HepG2 (cell line): ENCODE results near the gene RUNDC1. TPM values are rescaled to one million over a fixed set of nuclear protein-coding genes. Genes with fewer than 3 reads are reported as not detected.
A peak's percentile ranks its signal among the peaks of the same experiment; 100 is the strongest.

Experiments
- ASH2L ChIP-seq: fragments of 300-600, 200-600 bp; sonication (generic); IDR thresholded peaks from 2 replicates; pipeline ENCODE4 v1.7.0; 2017; ENCODE audit warnings: low read depth, mild to moderate bottlenecking, moderate library complexity, mixed read lengths, low read length; ENCODE audit not compliant: insufficient read length
- BRF2 ChIP-seq: sonication (generic); formaldehyde crosslinking; IDR thresholded peaks from 2 replicates; pipeline ENCODE4 v1.8.1; 2022; ENCODE audit warnings: mild to moderate bottlenecking, missing genetic modification reagents
- CBX2 ChIP-seq, 2 experiments: fragments of 200-600 bp in 1 of 2; sonication (generic); formaldehyde crosslinking in 1 of 2; IDR thresholded peaks; 2 replicates each; pipeline versions ENCODE4 v1.7.0 to v1.8.1; 2018 to 2022; ENCODE audit warnings: low read depth in 2 of 2, low read length in 1 of 2, mild to moderate bottlenecking in 1 of 2, missing genetic modification reagents in 1 of 2
- ZXDC ChIP-seq: sonication (generic); formaldehyde crosslinking; IDR thresholded peaks from 2 replicates; pipeline ENCODE4 v1.5.0; 2020; ENCODE audit warnings: mild to moderate bottlenecking, missing genetic modification reagents
- polyA plus RNA-seq, 8 experiments: library from polyadenylated mRNA; depleted of rRNA in 3 of 8; stranded (reverse) in 7 of 8; unstranded in 1 of 8; fragments of >200 nt; fragmentation: Illumina TruSeq in 4 of 8; extraction: Trizol in 4 of 8; gene quantifications; 2 replicates each; pipeline versions ENCODE4 v1.2.1 to v1.2.3, GENCODE V29; 2011 to 2016; ENCODE audit warnings: low read depth in 4 of 8, missing spikeins in 1 of 8, mixed read lengths in 1 of 8; ENCODE audit not compliant: insufficient read depth in 1 of 8
- total RNA-seq, 5 experiments: library from RNA; depleted of rRNA; stranded (reverse); fragments of >200 nt; fragmentation: Illumina TruSeq; extraction: Trizol; gene quantifications; 2 replicates each; pipeline ENCODE4 v1.2.3, GENCODE V29; 2016; ENCODE audit warnings: low read depth in 1 of 5
- TF ChIP-seq, protein P1 (sequence below): sonication (generic); formaldehyde crosslinking; IDR thresholded peaks from 2 replicates; pipeline ENCODE4 v1.5.1; 2020; ENCODE audit warnings: mild to moderate bottlenecking, missing genetic modification reagents, moderate library complexity
- TF ChIP-seq, protein P2 (sequence below), 2 experiments: fragments of 450-650 bp in 1 of 2; sonication (generic) in 1 of 2; formaldehyde crosslinking in 1 of 2; IDR thresholded peaks; 2 replicates each; pipeline versions ENCODE4 v1.6.1 to v1.8.0; 2016 to 2022; ENCODE audit warnings: antibody characterized with exemption in 1 of 2, mild to moderate bottlenecking in 1 of 2, missing genetic modification reagents in 1 of 2

The RUNDC1 gene
- total and polyA plus RNA-seq, 2 of the 13 experiments (the other 11 are each of a cell fraction or from before 2014, with no cell fraction given): 10.3 to 11.4 TPM

- TF ChIP-seq, protein P1, sequence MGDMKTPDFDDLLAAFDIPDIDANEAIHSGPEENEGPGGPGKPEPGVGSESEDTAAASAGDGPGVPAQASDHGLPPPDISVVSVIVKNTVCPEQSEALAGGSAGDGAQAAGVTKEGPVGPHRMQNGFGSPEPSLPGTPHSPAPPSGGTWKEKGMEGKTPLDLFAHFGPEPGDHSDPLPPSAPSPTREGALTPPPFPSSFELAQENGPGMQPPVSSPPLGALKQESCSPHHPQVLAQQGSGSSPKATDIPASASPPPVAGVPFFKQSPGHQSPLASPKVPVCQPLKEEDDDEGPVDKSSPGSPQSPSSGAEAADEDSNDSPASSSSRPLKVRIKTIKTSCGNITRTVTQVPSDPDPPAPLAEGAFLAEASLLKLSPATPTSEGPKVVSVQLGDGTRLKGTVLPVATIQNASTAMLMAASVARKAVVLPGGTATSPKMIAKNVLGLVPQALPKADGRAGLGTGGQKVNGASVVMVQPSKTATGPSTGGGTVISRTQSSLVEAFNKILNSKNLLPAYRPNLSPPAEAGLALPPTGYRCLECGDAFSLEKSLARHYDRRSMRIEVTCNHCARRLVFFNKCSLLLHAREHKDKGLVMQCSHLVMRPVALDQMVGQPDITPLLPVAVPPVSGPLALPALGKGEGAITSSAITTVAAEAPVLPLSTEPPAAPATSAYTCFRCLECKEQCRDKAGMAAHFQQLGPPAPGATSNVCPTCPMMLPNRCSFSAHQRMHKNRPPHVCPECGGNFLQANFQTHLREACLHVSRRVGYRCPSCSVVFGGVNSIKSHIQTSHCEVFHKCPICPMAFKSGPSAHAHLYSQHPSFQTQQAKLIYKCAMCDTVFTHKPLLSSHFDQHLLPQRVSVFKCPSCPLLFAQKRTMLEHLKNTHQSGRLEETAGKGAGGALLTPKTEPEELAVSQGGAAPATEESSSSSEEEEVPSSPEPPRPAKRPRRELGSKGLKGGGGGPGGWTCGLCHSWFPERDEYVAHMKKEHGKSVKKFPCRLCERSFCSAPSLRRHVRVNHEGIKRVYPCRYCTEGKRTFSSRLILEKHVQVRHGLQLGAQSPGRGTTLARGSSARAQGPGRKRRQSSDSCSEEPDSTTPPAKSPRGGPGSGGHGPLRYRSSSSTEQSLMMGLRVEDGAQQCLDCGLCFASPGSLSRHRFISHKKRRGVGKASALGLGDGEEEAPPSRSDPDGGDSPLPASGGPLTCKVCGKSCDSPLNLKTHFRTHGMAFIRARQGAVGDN (CRISPR knock-in tag): peak; percentile 86
- TF ChIP-seq ZXDC (CRISPR knock-in tag): no peak
- TF ChIP-seq CBX2 (IDR thresholded peaks at IDR 0.05; ENCODE audit: low read depth, low read length): no peak
- TF ChIP-seq CBX2 (CRISPR knock-in tag; IDR thresholded peaks at IDR 0.05; ENCODE audit: low read depth): no peak
- no peak for TF ChIP-seq BRF2
- TF ChIP-seq, protein P2, sequence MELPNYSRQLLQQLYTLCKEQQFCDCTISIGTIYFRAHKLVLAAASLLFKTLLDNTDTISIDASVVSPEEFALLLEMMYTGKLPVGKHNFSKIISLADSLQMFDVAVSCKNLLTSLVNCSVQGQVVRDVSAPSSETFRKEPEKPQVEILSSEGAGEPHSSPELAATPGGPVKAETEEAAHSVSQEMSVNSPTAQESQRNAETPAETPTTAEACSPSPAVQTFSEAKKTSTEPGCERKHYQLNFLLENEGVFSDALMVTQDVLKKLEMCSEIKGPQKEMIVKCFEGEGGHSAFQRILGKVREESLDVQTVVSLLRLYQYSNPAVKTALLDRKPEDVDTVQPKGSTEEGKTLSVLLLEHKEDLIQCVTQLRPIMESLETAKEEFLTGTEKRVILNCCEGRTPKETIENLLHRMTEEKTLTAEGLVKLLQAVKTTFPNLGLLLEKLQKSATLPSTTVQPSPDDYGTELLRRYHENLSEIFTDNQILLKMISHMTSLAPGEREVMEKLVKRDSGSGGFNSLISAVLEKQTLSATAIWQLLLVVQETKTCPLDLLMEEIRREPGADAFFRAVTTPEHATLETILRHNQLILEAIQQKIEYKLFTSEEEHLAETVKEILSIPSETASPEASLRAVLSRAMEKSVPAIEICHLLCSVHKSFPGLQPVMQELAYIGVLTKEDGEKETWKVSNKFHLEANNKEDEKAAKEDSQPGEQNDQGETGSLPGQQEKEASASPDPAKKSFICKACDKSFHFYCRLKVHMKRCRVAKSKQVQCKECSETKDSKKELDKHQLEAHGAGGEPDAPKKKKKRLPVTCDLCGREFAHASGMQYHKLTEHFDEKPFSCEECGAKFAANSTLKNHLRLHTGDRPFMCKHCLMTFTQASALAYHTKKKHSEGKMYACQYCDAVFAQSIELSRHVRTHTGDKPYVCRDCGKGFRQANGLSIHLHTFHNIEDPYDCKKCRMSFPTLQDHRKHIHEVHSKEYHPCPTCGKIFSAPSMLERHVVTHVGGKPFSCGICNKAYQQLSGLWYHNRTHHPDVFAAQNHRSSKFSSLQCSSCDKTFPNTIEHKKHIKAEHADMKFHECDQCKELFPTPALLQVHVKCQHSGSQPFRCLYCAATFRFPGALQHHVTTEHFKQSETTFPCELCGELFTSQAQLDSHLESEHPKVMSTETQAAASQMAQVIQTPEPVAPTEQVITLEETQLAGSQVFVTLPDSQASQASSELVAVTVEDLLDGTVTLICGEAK (IDR thresholded peaks at IDR 0.05): no peak
- TF ChIP-seq, protein P2 (CRISPR knock-in tag; IDR thresholded peaks at IDR 0.05): peak; percentile 79
- peak; percentile 73 for TF ChIP-seq ASH2L
Measured at GRCh38 chr17:43021741-43022512, 41.6 kb downstream of the RUNDC1 start, which contains the start of gene VAT1 (continued).
